ENCODE measurements around the gene NPPC.

Gene NPPC

DNA sequence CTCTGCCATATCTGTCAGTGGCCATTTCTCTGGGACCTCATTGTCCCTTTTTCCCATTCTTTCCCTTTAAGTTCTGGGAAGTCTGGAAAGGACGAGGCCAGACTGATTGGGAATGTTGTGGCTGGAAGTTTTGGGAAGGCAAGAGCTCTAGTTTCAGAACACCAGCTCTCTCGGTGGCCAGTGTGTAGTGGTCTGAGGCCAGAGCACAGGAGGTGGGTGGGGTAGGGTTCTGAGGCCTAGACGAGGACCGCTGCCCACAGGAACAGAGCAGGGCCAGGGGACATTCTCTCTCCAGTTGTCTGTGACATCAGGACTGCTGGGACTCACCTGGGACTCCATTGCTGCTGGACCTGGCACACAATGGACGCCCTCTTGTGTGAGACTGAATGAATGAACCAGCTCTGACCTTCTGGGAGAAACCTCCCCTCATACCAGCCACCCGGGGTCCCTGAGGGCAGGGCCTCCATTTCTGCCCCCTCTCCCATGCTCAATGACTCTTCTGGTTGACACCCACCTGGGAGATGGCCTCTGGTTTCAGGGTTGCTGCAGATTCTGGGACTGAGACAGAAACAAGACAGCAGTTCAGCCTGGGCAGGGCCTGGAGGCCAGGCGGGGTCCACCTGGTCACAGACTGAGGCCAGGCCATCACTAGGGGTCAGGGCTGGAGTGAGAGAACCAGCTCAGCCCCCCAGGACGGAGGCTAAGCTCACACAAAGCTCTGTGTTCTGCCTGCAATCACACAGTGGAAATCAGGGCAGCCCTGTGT lies 8.4 kb upstream of the NPPC start:
- no peak for DNase-seq

GRCh38 chr2:231933916-231934401 lies 7.8 kb upstream of the NPPC start:
- DNase-seq: peak; percentile 60

DNA sequence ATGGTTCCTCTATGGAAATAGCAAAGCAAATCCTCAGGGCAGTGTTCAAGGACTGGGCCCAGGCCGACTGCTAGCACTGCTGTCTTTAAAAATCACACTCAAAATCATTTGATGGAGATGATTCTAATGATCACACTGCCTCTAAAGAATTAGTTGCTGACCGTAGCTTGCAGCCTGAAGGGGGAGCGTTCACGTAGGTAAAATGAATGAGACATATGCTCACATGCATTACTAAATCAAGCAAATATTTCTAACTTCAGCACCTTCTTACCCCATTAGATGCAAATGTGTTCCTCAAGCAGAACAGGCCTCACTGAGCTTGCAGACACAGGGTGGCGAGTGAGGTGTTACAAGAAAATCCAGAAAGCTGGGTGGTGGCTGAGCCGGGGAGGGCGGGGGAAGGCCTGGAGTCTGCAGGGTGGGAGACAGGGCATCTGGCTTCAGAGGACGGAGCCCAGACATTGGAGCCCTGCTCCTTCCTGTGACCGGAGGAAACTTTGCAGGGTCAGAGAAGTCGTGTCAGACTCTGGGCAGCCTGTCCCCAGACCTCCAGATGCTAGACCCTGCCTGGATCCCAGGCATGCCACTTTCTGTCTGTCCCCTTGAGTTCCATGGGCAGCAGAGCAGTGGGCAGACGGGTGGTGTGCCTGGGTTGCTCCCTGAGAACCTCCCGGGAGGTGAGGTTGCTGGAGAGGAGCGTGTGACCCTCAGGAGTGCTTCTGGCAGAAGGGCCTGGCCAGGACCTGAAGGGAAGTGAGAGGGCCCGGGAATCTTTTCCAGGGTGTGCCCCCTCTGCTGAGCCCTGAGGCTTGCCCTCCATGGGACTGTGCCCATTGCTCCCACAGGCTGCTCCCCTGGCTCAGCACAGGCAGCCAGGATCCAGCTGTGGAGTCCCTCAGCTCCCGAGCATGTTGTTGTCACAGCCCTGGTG lies 7.1 kb upstream of the NPPC start:
- no peak for DNase-seq

DNA sequence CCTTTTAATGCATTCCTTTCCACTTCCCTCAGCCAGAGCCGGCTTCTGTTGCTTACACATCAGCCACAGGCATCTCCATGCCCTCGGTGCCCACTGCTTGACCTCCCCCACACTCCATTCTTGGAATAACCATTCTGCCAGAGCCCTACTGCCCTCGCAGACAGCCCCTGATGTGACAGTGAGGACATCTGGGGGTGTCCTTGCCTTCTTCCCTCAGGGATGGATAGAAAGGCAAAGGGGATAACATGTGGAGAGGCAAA lies 6.4 kb upstream of the NPPC start:
- DNase-seq: no peak

- no peak for DNase-seq
Observed at GRCh38 chr2:231931481-231931915, 5.3 kb upstream of the NPPC start.

DNA sequence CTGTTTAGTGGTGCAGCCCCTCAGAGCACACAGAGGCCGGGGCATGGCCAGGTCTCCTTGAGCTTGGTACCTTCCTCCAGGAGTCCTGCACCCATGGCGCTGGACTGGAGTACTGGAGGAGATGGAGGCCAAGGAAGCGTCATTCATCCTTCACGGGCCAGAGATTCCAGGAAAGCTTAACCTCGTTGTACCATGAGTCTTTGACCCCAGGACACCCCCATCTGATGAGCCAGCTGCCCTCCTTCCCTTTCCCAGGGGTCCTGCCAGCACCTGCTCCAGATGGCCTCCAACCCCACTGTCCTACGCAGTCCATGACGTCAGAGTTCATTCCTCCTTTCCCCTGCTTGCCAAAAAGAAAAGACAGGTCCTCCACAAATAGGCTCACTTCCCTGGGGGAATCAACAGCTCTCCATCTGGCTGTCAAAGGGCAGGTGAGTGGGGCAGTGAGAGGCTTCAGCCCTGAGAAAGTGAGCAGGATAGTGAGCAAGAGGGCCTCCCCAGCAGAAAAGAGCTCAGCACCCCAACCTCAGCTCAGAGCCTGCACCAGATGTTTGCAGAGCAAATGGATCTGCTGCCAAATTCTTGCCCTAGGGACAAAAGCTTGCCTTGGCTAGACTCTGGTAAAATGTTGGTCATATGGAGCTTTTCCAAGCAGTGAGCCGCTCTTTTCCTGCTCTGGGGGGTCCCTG lies 4.5 kb upstream of the NPPC start:
- DNase-seq: peak; percentile 45

DNA sequence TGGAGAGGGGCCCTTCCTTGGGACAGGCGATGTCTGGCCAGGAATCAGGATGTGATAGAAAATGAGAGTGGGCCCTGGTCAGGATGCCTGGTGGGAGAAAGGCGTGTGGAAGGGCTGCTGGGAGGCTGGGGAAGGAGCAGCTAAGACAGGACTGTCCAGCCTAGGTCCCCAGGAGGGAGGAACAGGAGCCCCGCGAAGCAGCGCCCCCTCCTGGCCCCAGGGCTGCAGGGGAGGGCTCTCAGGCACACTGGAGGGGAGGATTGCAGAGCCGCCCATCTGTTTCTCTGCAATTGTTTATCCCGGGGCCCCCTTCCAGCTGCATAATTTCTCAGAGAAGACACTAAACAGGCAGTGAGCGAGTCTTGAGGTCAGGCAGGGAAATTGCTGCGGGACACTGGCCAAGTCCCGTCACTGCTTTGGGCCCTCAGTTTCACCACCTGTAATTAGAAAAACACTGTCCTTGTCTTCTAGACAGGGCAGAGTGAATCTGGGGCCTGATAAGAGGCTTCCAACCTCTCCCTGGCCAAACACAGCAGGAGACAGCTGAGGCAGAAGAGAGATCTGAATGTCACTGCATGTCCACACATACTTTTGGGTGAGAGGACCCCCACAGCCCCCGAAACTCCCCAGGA lies 3.9 kb upstream of the NPPC start:
- peak; percentile 66 for DNase-seq

DNA sequence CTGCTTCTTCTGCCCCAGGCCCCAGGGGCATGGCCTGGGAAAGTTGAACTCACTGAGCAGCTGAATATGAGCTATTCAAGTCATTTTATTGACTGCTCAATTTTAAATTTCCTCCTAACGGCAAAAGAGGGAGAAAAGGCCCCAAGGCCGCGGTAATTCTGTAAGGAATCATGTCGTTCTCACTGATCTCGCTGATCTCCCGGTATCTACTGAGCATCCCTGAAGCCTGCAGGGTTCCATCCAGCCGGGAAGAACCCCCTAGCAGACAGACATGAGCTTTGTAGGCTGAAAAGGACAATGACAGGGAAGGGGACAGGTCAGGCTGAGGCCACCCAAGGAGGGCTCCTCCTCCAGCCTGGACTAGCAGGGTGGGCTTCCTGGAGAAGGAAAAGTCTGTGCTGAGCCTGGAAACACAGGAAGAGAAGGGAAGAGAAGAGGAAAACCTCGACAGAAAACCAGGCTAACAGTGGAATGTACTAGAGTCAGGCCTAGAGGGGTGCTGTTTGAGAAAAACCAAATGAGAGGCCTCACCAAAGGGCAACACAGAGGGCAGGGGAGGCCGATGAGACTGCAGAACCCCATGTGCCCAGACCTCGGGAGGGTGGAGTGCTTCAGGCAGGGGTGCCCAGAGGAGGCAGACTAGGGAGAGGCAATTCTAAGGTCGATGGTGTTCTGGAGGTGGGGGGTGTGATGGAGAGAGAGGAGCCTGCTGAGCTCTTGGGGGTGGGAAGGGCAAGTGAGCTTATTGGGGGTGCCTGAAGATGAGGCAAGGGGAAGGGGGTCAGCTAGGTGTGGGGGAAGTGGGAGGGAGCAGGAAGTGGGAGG lies 2.9 kb upstream of the NPPC start:
- no peak for DNase-seq

DNA sequence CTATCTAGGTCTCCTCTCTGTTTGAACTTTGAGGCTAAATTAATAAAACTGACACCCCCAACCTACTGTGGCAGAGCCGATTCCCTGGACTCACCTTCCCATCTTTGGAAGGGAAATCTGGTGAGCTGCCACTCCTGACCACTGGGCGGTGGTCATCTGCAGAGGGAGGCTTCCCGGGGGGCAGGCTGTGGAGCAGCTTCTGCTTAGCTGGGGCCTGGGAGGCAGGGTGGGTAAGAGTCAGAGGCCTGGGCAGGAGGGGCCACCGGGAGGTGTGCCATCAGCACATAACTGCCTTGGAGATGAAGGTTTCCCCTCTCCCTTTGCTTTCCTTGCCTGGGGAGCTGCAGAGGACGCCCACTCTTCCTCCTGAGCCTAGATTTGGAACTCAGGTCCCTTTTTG lies 2.3 kb upstream of the NPPC start:
- DNase-seq: no peak

DNA sequence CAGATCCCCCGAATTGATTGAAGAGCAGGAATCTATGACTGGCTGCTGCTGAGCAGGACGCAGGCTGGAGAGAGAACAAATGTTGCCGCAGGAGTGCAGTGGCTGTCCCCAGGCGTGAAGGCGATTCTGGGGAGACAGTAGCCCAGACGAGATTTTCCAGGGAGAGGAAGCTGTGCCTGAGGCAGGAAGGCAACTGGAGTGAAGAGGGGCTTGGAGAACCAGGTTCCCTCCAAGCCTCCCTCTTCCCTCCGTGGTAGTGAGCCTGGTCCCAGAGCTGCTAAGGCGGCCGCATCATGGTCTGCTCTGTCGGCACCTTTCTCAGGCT lies 1.3 kb upstream of the NPPC start:
- DNase-seq: no peak

DNA sequence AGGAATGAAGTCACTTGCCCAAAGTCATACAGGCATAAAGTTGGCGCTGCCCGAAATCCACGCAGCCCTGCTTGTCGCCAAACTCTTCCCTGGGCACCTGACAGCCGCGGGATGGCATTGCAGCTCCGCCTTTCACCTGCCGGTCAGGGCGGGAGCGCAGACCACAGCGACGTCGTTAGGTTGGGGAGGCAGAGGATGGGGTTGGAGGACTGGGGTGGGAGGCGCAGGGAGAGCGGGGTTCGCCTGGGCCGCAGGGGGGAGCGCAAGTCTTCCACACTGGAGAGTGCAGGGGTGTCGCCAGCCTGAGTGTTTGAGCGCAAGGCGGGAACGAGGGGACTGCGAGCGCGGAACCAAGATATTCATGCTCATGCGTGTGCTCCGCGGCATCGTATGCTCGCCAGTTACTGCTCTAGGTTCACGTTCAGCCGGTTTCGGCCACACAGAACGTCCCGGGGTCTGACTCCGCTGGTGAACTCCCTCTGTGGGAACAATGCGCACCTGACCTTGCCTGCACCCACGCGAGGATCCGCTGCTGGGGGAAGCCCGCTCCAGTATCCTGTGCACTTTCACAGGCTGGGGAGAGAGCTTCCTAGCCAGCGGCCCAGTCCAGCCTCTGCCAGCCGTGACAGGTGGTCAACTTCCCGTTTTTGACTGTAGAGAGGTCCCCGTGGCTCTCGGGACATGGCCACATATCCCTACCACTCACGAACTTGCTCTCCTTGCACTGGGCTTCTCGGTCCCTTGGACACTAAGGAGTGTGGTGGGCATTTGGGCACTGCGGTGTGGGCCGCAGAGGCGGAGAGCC lies 767 bp upstream of the NPPC start:
- no peak for DNase-seq

DNA sequence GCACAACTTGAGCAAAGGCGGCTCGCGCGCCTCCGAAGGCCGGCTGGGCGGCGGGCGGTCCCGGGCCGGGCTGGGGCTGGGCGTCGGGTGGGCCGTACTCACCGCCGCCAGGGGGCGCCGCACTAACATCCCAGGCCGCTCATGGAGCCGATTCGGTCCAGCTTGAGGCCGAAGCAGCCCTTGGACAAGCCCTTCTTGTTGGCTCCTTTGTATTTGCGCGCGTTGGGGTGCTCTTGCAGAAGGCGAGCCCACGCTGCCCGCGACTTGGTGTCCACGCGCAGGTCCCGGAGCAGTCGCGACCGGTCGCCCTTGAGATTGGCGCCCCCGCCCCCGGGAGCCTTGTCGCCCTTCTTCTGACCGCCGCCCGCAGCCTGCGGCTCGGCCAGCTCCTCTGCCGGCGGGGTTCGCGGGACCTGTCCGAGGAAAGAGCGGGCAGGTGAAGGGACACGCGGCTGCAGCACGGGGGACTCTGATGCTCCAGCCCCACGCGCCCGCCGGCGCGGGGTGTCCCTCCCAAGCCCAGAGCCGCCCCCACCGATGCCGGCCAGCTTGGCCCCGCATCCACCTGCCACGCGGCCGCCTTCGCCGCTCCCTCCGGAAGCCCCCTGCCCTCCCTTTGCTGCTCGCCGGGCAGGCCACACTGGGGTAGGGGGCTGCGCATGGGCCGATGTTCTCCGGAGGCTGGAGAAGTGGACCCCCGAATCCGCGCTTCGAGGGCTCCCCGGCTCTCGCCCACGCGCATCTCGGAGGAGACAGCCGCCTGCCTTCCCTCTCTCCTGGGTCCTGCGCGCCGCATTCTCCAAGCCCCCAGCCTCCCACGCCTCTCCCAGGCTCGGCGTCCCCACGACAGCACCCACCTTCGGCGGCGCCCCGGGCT lies 655 bp downstream of the NPPC start:
- peak; percentile 35 for DNase-seq

DNA sequence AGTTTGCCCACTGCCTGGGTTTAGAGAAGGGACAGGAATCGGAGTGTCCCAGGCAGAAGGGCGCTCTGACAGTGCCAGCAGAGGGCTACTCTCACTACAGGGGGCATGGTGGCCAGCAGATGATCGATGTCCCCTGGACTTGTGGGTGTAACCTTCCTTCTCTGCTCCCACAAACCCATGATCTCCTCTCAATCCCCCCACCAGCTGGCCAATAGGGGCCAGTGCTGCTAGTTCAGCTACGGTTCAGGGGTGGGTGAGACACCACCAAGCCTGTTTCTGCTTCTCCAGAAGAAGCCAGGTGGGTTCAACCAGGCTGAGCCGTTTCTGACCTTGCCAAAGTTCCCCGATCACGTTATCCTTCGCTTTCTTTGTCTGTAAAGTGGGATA lies 1.3 kb downstream of the NPPC start:
- no peak for DNase-seq

DNA sequence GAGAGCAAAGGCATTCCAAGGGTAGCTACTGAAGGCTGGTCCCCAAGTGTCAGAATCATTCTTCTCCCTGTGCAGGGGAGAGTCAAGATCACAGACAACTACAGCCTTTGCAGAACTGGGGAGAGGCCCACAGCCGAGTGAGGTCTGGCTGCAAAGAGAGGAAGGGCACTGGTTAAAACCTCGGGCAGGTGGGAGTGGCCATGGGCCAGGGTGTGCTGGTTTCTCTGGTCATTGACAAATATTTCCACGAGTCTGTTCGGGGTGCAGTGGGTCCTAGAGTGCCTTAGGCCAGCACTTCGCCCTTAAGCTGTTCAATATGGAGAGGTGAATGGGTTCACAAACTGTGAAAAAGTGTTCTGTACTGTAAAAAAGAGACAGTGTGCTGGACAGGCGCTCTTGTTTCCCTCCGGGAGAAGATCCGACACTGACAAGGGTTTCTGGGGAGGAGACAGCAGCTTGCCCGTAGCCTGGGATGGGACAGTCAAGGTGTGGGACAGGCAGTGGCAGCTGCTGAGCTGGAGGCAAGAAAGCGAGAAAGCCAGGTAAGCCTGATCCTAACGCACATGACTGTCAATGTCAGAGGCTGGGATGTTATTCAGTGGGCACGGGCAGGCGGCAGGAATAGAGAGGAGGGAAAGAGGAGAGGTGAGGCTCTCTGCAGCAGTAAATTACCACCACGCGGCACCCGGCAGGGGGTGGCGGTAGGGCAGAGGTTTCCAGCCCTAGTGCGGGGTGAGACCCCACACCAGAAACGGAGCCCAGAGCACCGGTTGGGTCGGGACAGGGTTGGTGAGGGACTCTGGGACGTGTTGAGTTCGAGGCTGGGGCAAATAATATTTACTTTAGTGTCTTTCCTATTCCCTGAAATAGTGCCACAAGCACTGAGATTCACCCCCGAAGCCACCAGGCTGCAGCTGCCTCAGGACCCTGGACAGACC lies 2.0 kb downstream of the NPPC start:
- no peak for DNase-seq

DNA sequence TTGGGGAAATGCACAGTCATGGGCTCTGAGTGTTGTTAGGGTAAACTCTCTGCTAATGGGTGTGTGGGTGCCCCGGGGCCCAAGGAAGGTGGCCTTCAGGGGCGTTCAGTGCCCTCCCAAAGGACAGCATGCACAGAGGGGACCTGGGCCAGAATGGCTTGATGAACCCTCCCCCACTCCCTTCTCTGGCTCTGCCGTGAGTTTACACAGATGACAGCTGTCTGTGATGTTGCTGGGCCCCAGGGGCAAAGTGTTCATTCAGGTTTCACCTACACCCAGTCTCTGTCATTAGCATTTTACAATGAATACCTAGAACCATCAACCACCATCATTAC lies 3.2 kb downstream of the NPPC start:
- no peak for DNase-seq

GRCh38 chr2:231922311-231923009 lies 3.7 kb downstream of the NPPC start:
- DNase-seq: no peak

DNA sequence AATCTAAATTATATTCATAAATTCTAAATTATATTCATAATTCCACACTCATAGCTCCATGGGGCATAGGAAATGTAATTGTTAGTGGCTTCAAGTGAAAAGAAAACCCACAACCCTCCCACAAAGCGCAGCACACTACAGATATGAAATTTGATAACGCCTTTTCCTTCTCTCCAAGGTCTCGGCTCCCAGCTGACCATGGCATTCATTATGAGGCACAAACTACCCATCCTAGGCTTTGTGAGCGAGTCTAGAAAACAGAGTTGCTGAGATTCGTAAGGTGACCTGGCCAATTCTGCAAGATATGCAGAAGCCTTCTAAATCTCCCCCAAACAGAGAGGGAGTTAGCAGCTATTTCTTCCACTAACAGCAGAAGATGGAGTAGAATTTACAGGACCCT lies 5.4 kb downstream of the NPPC start:
- DNase-seq: no peak

- no peak for DNase-seq
Observed at GRCh38 chr2:231920366-231920765, 5.8 kb downstream of the NPPC start.

All from NCI-H1694 (cell line).